ENCODE measurements around the gene PAN2.
"Not testable (repeated sequence)": the region's sequence is repeated elsewhere in the genome, so short reads cannot be mapped to it uniquely, and the experiment has no call there.

PAN2 gene

DNA sequence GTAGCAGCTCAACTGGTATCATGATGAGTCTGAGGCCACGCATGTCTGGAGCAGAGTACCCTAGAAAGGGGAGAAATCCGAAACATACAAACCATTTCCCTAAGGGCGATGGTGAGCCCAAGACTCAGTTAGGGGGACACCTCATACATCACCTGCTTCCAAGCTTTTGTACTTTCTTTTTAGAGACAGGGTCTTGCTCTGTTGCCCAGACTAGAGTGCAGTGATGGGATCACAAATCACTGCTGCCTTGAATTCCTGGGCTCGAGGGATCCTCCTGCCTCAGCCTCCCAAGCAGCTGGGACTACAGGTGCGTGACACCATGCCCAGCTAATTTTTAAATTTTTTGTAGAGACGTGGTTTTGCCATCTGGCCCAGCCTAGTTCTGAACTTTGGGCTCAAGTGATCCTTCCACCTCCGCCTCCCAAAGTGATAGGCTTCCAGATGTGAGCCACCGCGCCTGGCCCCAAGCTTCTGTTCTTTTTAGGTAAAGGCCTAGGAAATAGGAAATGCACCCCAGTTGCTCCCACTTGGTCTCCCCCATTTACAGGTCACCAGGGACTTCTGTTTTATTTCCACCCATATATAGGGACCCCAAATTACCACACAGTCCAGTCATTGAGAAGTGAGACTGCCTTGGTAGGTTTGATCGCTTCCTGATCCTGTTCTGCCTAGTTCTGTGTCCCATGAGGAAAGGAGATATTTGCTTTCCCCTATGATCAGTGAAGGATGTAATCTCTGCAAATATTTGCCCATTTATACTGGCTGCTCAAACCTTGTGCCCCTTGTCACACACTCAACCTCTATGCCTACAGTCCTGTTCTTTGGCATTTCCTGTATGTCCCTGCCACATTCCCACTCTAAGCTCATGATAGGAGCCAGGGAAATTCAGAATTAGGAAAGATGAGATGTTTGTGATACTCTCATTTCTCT, 28.6 kb upstream of the PAN2 start, which contains the start of gene APOF:
APOF (minus strand) TSS at position 728 of the 930 bp plus-strand sequence; CDS start at position 616, 112 bp downstream.
- TF ChIP-seq POLR2AphosphoS5 (IDR thresholded peaks at IDR 0.05; ENCODE audit: low read depth, low read length) (no peak), POLR2A (IDR thresholded peaks at IDR 0.05; ENCODE audit: low read depth, low read length) (no peak), TAF1 (IDR thresholded peaks at IDR 0.05; ENCODE audit: borderline replicate concordance, low read depth, low read length) (no peak)
- FAIRE-seq = no peak
- no peak for DNase-seq (ENCODE audit: insufficient read length)

DNA sequence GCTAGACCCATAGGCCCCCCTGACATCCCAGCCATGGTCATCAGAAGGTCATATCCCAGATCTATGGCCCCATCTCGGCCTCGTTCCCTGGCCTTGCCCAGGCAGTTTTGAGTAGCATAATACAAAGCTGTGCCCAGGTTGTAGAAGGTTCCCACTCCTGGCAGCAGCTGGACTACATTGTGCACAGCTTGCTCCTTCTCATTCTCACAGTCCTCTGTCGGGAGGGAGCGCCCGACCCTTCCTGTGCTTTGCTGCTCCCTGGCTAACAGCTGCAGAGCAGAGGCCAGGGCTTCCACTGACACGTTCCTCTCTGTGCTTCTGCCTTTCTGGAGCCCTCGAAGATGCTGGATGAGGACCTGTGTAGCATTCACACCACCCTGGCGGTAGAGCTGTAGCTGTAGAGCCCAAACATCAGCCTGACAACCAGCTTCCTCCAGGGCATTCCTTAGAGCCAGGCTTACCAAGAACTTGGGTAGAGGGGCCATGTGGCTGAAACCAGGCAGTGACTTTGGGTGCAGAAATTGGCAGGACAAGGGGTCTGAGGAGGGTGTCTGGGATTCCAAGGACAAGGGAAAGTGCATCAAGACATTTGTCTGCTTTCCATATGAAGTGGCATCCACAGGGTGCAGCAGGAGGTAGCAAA, 27.8 kb upstream of the PAN2 start:
- FAIRE-seq (no peak), DNase-seq (ENCODE audit: insufficient read length) (no peak)
- no peak for TF ChIP-seq TAF1 (IDR thresholded peaks at IDR 0.05; ENCODE audit: borderline replicate concordance, low read depth, low read length)
- no peak for TF ChIP-seq POLR2AphosphoS5 (IDR thresholded peaks at IDR 0.05; ENCODE audit: low read depth, low read length)
- no peak for TF ChIP-seq POLR2A (IDR thresholded peaks at IDR 0.05; ENCODE audit: low read depth, low read length)

DNA sequence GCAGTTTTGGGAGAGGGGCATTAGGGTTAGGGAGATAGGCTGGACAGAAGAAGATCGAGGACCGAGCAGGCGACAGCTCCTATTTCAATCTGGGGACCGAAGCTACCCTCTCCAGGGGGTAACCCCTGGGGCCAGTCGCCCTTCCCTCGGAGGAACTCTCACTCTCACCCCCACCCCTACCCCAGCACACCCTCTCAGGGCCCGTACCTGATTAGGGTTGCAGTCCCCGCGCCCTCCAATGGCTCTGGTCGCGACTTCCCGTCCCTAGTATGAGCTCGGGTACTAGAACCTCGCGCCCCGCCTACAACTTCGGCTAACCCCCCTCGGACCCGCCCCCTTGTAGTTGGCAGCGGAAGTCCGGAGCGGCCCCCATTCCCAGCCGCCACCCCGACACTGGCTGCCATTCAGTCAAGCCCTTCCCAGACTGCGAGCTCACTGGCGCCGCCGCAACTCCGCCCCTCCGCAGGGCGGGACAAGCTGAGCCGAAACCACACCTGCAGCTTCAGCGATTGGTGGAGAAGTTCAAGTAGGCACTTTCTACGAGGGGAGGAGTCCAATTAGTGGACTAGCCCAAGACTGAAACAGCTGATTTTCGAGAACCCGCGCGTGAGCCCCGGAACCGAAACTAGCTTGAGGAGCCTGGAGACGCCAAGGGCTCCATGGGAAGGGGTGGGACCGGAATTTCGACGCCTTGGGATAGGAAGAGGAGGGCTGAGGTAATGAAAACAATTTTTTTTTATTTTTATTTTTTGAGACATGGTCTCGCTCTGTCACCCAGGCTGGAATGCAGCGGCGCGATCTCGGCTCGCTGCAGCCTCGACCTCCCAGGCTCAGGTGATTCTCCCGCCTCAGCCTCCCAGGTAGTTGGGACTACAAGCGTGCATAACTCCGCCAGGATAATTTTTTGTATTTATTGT, 26.3 kb upstream of the PAN2 start, which contains the start of gene STAT2:
STAT2 (minus strand) TSS at position 257 of the 917 bp plus-strand sequence. CDS start 3,536 bp downstream, outside the sequence.
- TF ChIP-seq POLR2AphosphoS5 (IDR thresholded peaks at IDR 0.05; ENCODE audit: low read depth, low read length) (peak; percentile 80), TAF1 (IDR thresholded peaks at IDR 0.05; ENCODE audit: borderline replicate concordance, low read depth, low read length) (peak; percentile 81), POLR2A (IDR thresholded peaks at IDR 0.05; ENCODE audit: low read depth, low read length) (peak; percentile 82; the same call in 1 of the 2 replicates)
- DNase-seq (ENCODE audit: insufficient read length) (peak; percentile 81), FAIRE-seq (peak; percentile 93)

DNA sequence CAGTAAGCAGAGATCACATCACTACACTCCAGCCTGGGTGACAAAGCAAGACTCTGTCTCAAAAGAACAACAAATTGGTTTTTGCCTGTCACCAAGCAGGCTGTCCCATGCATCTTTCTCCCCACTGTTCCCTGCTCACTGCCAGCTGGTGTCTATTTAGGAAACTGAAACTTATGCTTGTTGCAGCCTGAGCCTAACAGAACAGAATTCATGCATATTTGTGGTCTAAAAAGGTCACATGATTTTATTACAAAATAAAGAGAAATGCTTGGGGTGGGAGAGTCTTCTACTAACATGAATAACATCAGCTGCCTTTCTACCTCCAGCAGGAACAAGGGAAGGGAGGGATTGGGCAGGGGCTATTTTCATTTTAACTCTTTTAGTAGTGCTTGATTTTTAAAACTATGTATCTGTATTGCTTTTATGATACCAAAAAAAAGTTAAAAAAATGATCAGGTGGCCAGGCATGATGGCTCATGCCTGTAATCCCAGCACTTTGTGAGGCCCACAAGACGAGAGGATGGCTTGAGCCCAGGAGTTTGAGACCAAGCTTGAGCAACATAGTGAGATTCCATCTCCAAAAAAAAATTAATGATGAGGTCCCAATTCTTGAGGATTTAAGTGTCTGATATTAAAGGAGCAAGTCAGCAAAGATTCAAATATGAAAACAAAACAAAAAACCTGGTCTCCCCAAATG, 25.2 kb upstream of the PAN2 start:
- DNase-seq (ENCODE audit: insufficient read length) (no peak), FAIRE-seq (no peak)
- TF ChIP-seq POLR2AphosphoS5 (IDR thresholded peaks at IDR 0.05; ENCODE audit: low read depth, low read length) = no peak
- no peak for TF ChIP-seq TAF1 (IDR thresholded peaks at IDR 0.05; ENCODE audit: borderline replicate concordance, low read depth, low read length)
- TF ChIP-seq POLR2A (IDR thresholded peaks at IDR 0.05; ENCODE audit: low read depth, low read length) = no peak

DNA sequence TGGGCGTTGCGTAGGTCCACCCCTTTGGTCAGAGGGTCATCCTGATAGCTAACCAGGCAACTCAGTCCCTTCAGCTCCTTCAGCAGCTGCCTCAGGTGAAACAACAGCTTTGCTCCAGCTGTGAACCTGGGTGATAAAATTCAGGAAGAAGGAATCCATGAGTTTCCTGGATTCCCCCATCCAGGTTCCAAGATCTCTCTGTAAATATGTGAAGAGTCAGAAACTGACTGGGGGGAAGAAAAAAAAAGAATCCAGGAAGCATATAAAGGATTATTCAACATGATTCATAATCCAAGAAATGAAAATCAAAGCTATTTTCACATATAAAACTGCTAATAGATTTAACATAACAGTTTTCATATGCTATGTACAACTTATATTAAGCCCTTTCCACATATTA, 17.5 kb upstream of the PAN2 start:
- no peak for TF ChIP-seq POLR2A (IDR thresholded peaks at IDR 0.05; ENCODE audit: low read depth, low read length)
- no peak for TF ChIP-seq POLR2AphosphoS5 (IDR thresholded peaks at IDR 0.05; ENCODE audit: low read depth, low read length)
- no peak for TF ChIP-seq TAF1 (IDR thresholded peaks at IDR 0.05; ENCODE audit: borderline replicate concordance, low read depth, low read length)
- FAIRE-seq (no peak), DNase-seq (ENCODE audit: insufficient read length) (no peak)

DNA sequence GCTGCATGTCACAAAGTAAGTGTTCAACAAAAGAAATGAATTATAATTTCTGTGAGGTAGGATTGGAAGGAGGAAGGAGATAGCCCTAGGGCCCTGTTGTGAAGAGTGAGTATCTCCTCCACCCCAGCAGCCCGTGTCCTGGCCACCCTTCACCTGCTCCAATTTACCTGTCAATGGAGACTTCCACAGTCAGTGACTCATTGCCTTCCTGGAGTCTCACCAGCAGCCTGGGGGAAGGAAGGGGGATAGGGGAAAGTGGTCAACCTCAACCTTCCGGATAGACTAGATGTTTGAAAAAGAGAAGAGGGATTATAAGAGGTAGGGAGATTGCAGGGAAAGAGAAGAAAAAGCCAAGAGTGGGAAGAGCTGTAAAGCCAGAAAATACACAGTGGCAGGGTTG, 16.9 kb upstream of the PAN2 start:
- TF ChIP-seq TAF1 (IDR thresholded peaks at IDR 0.05; ENCODE audit: borderline replicate concordance, low read depth, low read length) = no peak
- no peak for TF ChIP-seq POLR2A (IDR thresholded peaks at IDR 0.05; ENCODE audit: low read depth, low read length)
- TF ChIP-seq POLR2AphosphoS5 (IDR thresholded peaks at IDR 0.05; ENCODE audit: low read depth, low read length) = no peak
- no peak for DNase-seq (ENCODE audit: insufficient read length)
- FAIRE-seq = no peak

DNA sequence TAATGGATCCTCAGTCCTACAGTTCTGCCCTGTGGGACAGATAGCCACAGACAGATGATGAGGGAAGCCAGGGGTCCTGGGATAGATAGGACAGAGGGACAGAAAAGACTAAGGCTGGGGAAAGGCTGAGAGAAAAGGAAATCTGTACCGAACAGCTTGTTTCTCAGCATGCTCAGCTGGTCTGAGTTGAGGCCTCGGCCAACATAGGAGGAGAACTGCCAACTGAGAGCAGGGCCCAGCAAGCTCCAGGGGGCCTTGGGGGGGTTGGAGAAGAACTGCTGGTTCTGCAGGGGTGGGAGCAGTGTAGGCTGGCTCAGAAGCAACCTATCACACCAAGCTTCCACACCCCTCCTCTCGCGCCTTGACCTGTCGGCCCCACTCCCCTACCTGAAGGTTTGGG, 15.0 kb upstream of the PAN2 start:
- no peak for TF ChIP-seq POLR2AphosphoS5 (IDR thresholded peaks at IDR 0.05; ENCODE audit: low read depth, low read length)
- TF ChIP-seq POLR2A (IDR thresholded peaks at IDR 0.05; ENCODE audit: low read depth, low read length) = no peak
- no peak for TF ChIP-seq TAF1 (IDR thresholded peaks at IDR 0.05; ENCODE audit: borderline replicate concordance, low read depth, low read length)
- FAIRE-seq (no peak), DNase-seq (ENCODE audit: insufficient read length) (no peak)

DNA sequence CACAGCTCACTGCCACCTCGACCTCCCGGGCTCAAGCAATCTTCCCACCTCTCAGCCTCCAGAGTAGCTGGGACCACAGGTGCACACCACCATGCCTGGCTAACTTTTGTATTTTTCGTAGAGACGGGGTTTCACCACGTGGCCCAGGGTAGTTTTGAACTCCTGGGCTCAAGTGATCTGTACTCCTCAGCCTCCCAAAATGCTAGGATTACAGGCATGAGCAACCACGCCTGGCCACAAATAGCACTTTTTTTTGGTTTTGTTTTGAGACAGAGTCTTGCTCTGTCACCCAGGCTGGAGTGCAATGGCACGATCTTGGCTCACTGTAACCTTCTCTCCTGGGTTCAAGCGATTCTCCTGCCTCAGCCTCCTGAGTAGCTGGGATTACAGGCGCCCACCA, 13.5 kb upstream of the PAN2 start:
- not testable (repeated sequence) for FAIRE-seq; DNase-seq (ENCODE audit: insufficient read length)

DNA sequence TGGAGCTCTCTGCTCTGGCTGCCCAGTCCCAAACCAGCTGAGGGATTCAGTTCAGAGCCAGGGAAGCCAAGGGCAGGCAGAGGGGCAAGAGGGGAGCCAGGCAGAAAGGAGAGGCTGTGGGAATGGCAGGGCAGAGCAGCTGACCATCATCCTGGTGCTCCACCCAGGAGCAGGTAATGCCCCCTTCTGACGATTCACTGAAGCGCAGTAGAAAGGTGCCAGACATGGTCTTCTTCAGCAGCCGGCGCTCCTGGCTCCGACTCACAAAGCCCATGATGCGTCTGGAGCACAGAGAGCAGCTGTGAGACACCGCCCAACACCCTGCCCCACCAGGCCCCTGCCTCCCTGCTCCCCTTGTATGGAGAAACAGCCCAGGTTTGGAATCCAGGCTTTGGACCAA, 12.9 kb upstream of the PAN2 start:
- FAIRE-seq = no peak
- no peak for DNase-seq (ENCODE audit: insufficient read length)
- TF ChIP-seq POLR2A (IDR thresholded peaks at IDR 0.05; ENCODE audit: low read depth, low read length) = no peak
- TF ChIP-seq POLR2AphosphoS5 (IDR thresholded peaks at IDR 0.05; ENCODE audit: low read depth, low read length) = no peak
- TF ChIP-seq TAF1 (IDR thresholded peaks at IDR 0.05; ENCODE audit: borderline replicate concordance, low read depth, low read length) = no peak

DNA sequence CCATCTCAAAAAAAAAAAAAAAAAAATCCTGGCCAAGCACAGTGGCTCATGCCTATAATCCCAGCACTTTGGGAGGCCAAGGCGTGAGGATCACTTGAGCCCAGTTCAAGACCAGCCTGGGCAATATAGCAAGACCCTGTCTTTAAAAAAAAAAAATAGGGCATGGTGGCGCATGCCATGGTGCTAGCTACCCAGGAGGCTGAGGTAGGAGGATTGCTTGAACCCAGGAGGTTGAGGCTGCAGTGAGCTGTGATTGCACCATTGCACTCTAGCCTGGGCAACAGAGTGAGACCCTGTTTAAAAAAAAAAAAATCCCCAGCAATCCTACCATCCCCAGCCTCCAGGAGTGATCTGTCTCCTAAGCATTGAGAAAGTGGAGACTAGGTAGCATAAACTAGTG, 8.5 kb upstream of the PAN2 start:
- not testable (repeated sequence) for FAIRE-seq; DNase-seq (ENCODE audit: insufficient read length)

DNA sequence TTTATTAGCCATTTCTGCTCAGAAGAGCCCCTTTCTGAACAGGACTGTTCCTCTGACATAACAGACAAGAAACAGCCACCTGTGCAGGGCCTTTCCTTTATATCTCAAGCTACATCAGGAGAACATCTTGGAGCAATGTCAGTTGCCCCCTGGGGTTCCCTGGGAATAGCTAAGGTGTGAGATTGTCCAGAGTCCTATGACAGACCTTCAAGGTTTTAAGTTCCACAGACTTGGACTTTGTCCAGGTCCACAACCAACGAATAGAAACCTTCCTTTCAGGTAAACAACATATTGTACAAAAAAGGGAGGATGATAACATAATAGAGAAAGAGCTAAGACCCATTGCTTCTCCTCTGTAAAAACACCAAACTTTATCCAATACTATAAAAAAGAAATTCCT, 7.8 kb upstream of the PAN2 start:
- DNase-seq (ENCODE audit: insufficient read length) = no peak
- FAIRE-seq = no peak
- TF ChIP-seq POLR2A (IDR thresholded peaks at IDR 0.05; ENCODE audit: low read depth, low read length) (no peak), TAF1 (IDR thresholded peaks at IDR 0.05; ENCODE audit: borderline replicate concordance, low read depth, low read length) (no peak), POLR2AphosphoS5 (IDR thresholded peaks at IDR 0.05; ENCODE audit: low read depth, low read length) (no peak)

Measured in GM12892 (cell line).